H1 (cell line): Measurements from ENCODE around the gene SLITRK1. TPM values are rescaled to one million over a fixed set of nuclear protein-coding genes. Genes with fewer than 3 reads are reported as not detected.

Experiments used
- CTCF ChIA-PET: fragments of 300-600 bp; sonication (Branson Sonifier 250); formaldehyde crosslinking; loops from one replicate; lab custom pipeline; 2021; ENCODE audit not compliant: partially characterized antibody; lab: Charles Lee
- POLR2A ChIA-PET: fragments of 300-600 bp; sonication (Branson Sonifier 250); formaldehyde crosslinking; loops from one replicate; lab custom pipeline; 2021; ENCODE audit warnings: inconsistent platforms; ENCODE audit not compliant: partially characterized antibody; lab: Charles Lee
- DNase-seq, 2 experiments: peaks; one replicate each; pipeline versions ENCODE4 v3.0.0 to v3.0.0-alpha.2; 2010 to 2022; ENCODE audit warnings: low spot score in 2 of 2, low read depth in 1 of 2, mixed read lengths in 1 of 2
- FAIRE-seq: peaks from 2 replicates; lab custom pipeline; 2011; peaks lifted over from hg19 to GRCh38; lab: Jason Lieb, UNC
- H2AFZ ChIP-seq: 2 replicates; pipeline ENCODE4 v1.8.1; 2012; ENCODE audit warnings: low read length, inconsistent platforms
- H2AK5ac ChIP-seq: 2 replicates; pipeline ENCODE4 v1.6.1; 2013; ENCODE audit warnings: low read depth, low read length
- H2BK120ac ChIP-seq: replicated peaks from 2 replicates; pipeline ENCODE3; 2013; ENCODE audit warnings: low read depth, low read length, inconsistent platforms
- H2BK12ac ChIP-seq: 2 replicates; pipeline ENCODE4 v1.6.1; 2013; ENCODE audit warnings: low read depth, low read length
- H2BK15ac ChIP-seq: 2 replicates; pipeline ENCODE4 v1.6.1; 2013; ENCODE audit warnings: low read length
- H2BK20ac ChIP-seq: 2 replicates; pipeline ENCODE4 v1.6.1; 2013; ENCODE audit warnings: low read length
- H2BK5ac ChIP-seq: 2 replicates; pipeline ENCODE4 v1.6.1; 2013; ENCODE audit warnings: low read depth, low read length
- H3K14ac ChIP-seq: 2 replicates; pipeline ENCODE4 v1.6.1; 2013; ENCODE audit warnings: inconsistent platforms; ENCODE audit not compliant: insufficient read length
- H3K18ac ChIP-seq: 2 replicates; pipeline ENCODE4 v1.6.1; 2013; ENCODE audit warnings: low read length; ENCODE audit errors: extremely low read depth
- H3K23ac ChIP-seq: 2 replicates; pipeline ENCODE4 v1.6.1; 2013; ENCODE audit warnings: inconsistent platforms; ENCODE audit not compliant: insufficient read length
- H3K23me2 ChIP-seq: 2 replicates; pipeline ENCODE4 v1.6.1; 2013; ENCODE audit warnings: low read depth, low read length
- H3K27ac ChIP-seq: 2 replicates; pipeline ENCODE4 v1.6.1; 2011; ENCODE audit warnings: low read depth, low read length, inconsistent platforms
- H3K27me3 ChIP-seq, 4 experiments: replicated peaks in 1 of 4; 1 replicate in 1 of 4; 2 replicates in 3 of 4; pipeline versions ENCODE4 v1.6.1 to v1.8.1; 2011 to 2013; ENCODE audit warnings: low read length in 3 of 4, mild to moderate bottlenecking in 3 of 4, inconsistent platforms in 2 of 4, mixed read lengths in 2 of 4, moderate library complexity in 1 of 4; ENCODE audit not compliant: control insufficient read depth in 3 of 4, insufficient read depth in 3 of 4; ENCODE audit errors: extremely low read depth in 1 of 4
- H3K36me3 ChIP-seq, 4 experiments: 2 replicates each; pipeline versions ENCODE4 v1.6.1 to v1.8.1; 2011 to 2013; ENCODE audit warnings: mild to moderate bottlenecking in 4 of 4, low read length in 3 of 4, moderate library complexity in 2 of 4, control low read depth in 1 of 4, inconsistent platforms in 1 of 4; ENCODE audit not compliant: insufficient read depth in 4 of 4, control insufficient read depth in 2 of 4
- H3K4ac ChIP-seq: replicated peaks from 2 replicates; pipeline ENCODE3; 2013; ENCODE audit warnings: low read length, low read depth, mixed read lengths, inconsistent platforms; ENCODE audit not compliant: insufficient read length
- H3K4me1 ChIP-seq, 4 experiments: replicated peaks in 1 of 4; 1 replicate in 1 of 4; 2 replicates in 3 of 4; pipeline versions ENCODE4 v1.6.1 to v1.8.1; 2011 to 2013; ENCODE audit warnings: low read length in 3 of 4, inconsistent platforms in 2 of 4, mixed read lengths in 1 of 4; ENCODE audit not compliant: insufficient read depth in 4 of 4, control insufficient read depth in 3 of 4
- H3K4me2 ChIP-seq, 2 experiments: 2 replicates each; pipeline versions ENCODE4 v1.6.1 to v1.8.1; 2011 to 2013; ENCODE audit warnings: low read depth in 2 of 2, low read length in 2 of 2, control low read depth in 1 of 2, inconsistent platforms in 1 of 2, mild to moderate bottlenecking in 1 of 2; ENCODE audit not compliant: insufficient read depth in 1 of 2
- H3K4me3 ChIP-seq, 4 experiments: fragments of 200-600, 300-600 bp in 1 of 4; sonication (generic), shearing (Covaris generic), sonication (Bioruptor Twin) in 1 of 4; 2 replicates each; pipeline versions ENCODE4 v1.5.1 to v1.8.1; 2011 to 2016; ENCODE audit warnings: low read length in 4 of 4, low read depth in 3 of 4, control low read depth in 2 of 4, inconsistent platforms in 2 of 4, mild to moderate bottlenecking in 2 of 4, mixed read lengths in 1 of 4, moderate library complexity in 1 of 4; ENCODE audit not compliant: insufficient read depth in 2 of 4; ENCODE audit errors: extremely low read depth in 1 of 4
- H3K56ac ChIP-seq: replicated peaks from 2 replicates; pipeline ENCODE3; 2013; ENCODE audit warnings: low read depth, mild to moderate bottlenecking, mixed read lengths, low read length, inconsistent platforms; ENCODE audit not compliant: insufficient read length
- H3K79me1 ChIP-seq: 2 replicates; pipeline ENCODE4 v1.6.1; 2013; ENCODE audit warnings: low read depth, low read length, control low read depth
- H3K79me2 ChIP-seq, 2 experiments: 2 replicates each; pipeline versions ENCODE4 v1.6.1 to v1.8.1; 2012 to 2013; ENCODE audit warnings: low read length in 2 of 2, mild to moderate bottlenecking in 2 of 2, inconsistent platforms in 1 of 2; ENCODE audit not compliant: insufficient read depth in 2 of 2, control insufficient read depth in 1 of 2
- H3K9ac ChIP-seq, 4 experiments: replicated peaks in 1 of 4; 1 replicate in 1 of 4; 2 replicates in 3 of 4; pipeline versions ENCODE4 v1.6.1 to v1.8.1; 2011 to 2013; ENCODE audit warnings: low read depth in 3 of 4, low read length in 3 of 4, control low read depth in 2 of 4, mild to moderate bottlenecking in 2 of 4, moderate library complexity in 2 of 4, inconsistent platforms in 1 of 4; ENCODE audit errors: extremely low read depth in 1 of 4
- H3K9me3 ChIP-seq, 2 experiments: 2 replicates each; pipeline versions ENCODE4 v1.6.1 to v1.8.1; 2012 to 2013; ENCODE audit warnings: mild to moderate bottlenecking in 2 of 2, moderate library complexity in 2 of 2, control low read depth in 1 of 2, inconsistent platforms in 1 of 2, low read depth in 1 of 2, low read length in 1 of 2, mixed read lengths in 1 of 2; ENCODE audit not compliant: insufficient read depth in 2 of 2
- H4K20me1 ChIP-seq, 2 experiments: replicated peaks in 1 of 2; 2 replicates each; pipeline versions ENCODE3 to v1.8.1; 2011 to 2013; ENCODE audit warnings: inconsistent platforms in 2 of 2, low read length in 2 of 2, mild to moderate bottlenecking in 1 of 2; ENCODE audit not compliant: insufficient read depth in 2 of 2, control insufficient read depth in 1 of 2
- H4K5ac ChIP-seq: 2 replicates; pipeline ENCODE4 v1.6.1; 2013; ENCODE audit warnings: low read length, low read depth, mixed read lengths, inconsistent platforms; ENCODE audit not compliant: insufficient read length
- H4K8ac ChIP-seq: 2 replicates; pipeline ENCODE4 v1.8.0; 2013; ENCODE audit warnings: mild to moderate bottlenecking, moderate library complexity, low read length, inconsistent platforms; ENCODE audit not compliant: insufficient read depth; ENCODE audit errors: extremely low read depth
- H4K91ac ChIP-seq: replicated peaks from 2 replicates; pipeline ENCODE3; 2013; ENCODE audit warnings: low read length, mixed read lengths, inconsistent platforms; ENCODE audit not compliant: insufficient read length
- CBX5 ChIP-seq: fragments of 300-800, 300-1000 bp; sonication (generic); IDR thresholded peaks from 2 replicates; pipeline ENCODE4 v1.7.1; 2016; ENCODE audit warnings: antibody characterized with exemption, low read length, low read depth
- CHD1 ChIP-seq: IDR thresholded peaks from 2 replicates; pipeline ENCODE4 v1.6.1; 2012; ENCODE audit warnings: low read depth, low read length, improper control_type of control experiment
- CHD2 ChIP-seq: IDR thresholded peaks from 2 replicates; pipeline ENCODE4 v1.6.1; 2012; ENCODE audit warnings: low read length, improper control_type of control experiment
- CREB1 ChIP-seq: IDR thresholded peaks from 2 replicates; pipeline ENCODE4 v1.6.1; 2012; ENCODE audit warnings: inconsistent platforms
- GABPA ChIP-seq: IDR thresholded peaks from 2 replicates; pipeline ENCODE4 v1.6.1; 2011; ENCODE audit warnings: mild to moderate bottlenecking, low read length, moderate library complexity, borderline replicate concordance; ENCODE audit not compliant: insufficient read depth
- GTF2F1 ChIP-seq: IDR thresholded peaks from 2 replicates; pipeline ENCODE4 v1.6.1; 2012; ENCODE audit warnings: low read depth, low read length, improper control_type of control experiment, borderline replicate concordance
- KDM4A ChIP-seq: IDR thresholded peaks from one replicate; pipeline ENCODE4 v1.7.1; 2012; ENCODE audit warnings: low read depth, mild to moderate bottlenecking, moderate library complexity, low read length, inconsistent platforms; ENCODE audit not compliant: severe bottlenecking
- POU5F1 ChIP-seq: IDR thresholded peaks from 2 replicates; pipeline ENCODE4 v1.6.1; 2011; ENCODE audit warnings: low read depth, mild to moderate bottlenecking, low read length, moderate library complexity
- SIN3A ChIP-seq, 2 experiments: IDR thresholded peaks in 1 of 2; conservative IDR thresholded peaks in 1 of 2; 2 replicates each; pipeline ENCODE4 v1.6.1; 2011 to 2012; ENCODE audit warnings: low read length in 2 of 2, improper control_type of control experiment in 1 of 2, low read depth in 1 of 2, mild to moderate bottlenecking in 1 of 2
- TAF1 ChIP-seq: IDR thresholded peaks from 2 replicates; pipeline ENCODE4 v1.6.1; 2011; ENCODE audit warnings: mild to moderate bottlenecking, low read depth, low read length
- TAF7 ChIP-seq: optimal IDR thresholded peaks from 2 replicates; pipeline ENCODE3; 2011; ENCODE audit warnings: low read depth, mild to moderate bottlenecking, inconsistent platforms, low read length, moderate library complexity, borderline replicate concordance
- TBP ChIP-seq: IDR thresholded peaks from 2 replicates; pipeline ENCODE4 v1.6.1; 2011; ENCODE audit warnings: low read depth, low read length, improper control_type of control experiment
- whole genome bisulfite sequencing, 2 experiments: shearing (Covaris generic) in 1 of 2; methylation state at CpG; one replicate each; pipeline versions ENCODE4 v1.1.6 to v1.1.7; 2013 to 2015; ENCODE audit warnings: low lambda C conversion rate in 2 of 2, mixed read lengths in 2 of 2, inconsistent platforms in 1 of 2, low coverage in 1 of 2, missing lambda C conversion rate in 1 of 2; ENCODE audit not compliant: insufficient replicate concordance in 2 of 2, insufficient coverage in 1 of 2, insufficient read length in 1 of 2; ENCODE audit errors: extremely low coverage in 1 of 2, missing lambda C conversion rate in 1 of 2; 5-methylcytosine and 5-hydroxymethylcytosine counted together
- polyA plus RNA-seq, 7 experiments: library from polyadenylated mRNA; depleted of rRNA in 3 of 7; stranded (reverse) in 5 of 7; unstranded in 2 of 7; fragments of >200 nt in 5 of 7; fragments of 200-250 nt in 2 of 7; gene quantifications; 1 replicate in 5 of 7; 2 replicates in 1 of 7; 4 replicates in 1 of 7; pipeline versions ENCODE4 v1.2.1 to v1.2.3, GENCODE V29; 2011 to 2013; ENCODE audit warnings: missing spikeins in 2 of 7, mixed read lengths in 2 of 7
- total RNA-seq: library from RNA; stranded (reverse); fragmentation: NEBNext Ultra II Directional; extraction: Animal tissue kit (Norgen Biotek cat#: 25700); gene quantifications from 2 replicates; pipeline ENCODE4 v1.2.1, GENCODE V29; 2021
- TF ChIP-seq, protein P1 (sequence below): IDR thresholded peaks from 2 replicates; pipeline ENCODE4 v1.6.1; 2012; ENCODE audit warnings: low read length, inconsistent platforms

SLITRK1 gene
- total and polyA plus RNA-seq, 2 of the 8 experiments (the other 6 are each of a cell fraction or from before 2014, with no cell fraction given), result 3.4 to 4.2 TPM

- Histone ChIP-seq H4K8ac (no peak overlapping the region), H4K5ac (no peak overlapping the region), H4K91ac (no peak overlapping the region), H3K4me2 (no peak overlapping the region), H2AK5ac (no peak overlapping the region), H3K18ac (no peak overlapping the region), H3K79me2 (no peaks in the 10 kb centered on the region), H3K36me3 (no peaks in the 10 kb centered on the region), H2BK120ac (no peak overlapping the region), H3K9me3 (no peaks in the 10 kb centered on the region), H3K9ac (no peak overlapping the region), H4K20me1 (no peaks in the 10 kb centered on the region), H3K27me3 (no peaks in the 10 kb centered on the region), H3K56ac (no peak overlapping the region), H2BK5ac (no peak overlapping the region), H3K4me3 (no peak overlapping the region), H3K23ac (no peak overlapping the region), H2AFZ (no peak overlapping the region), H2BK20ac (no peak overlapping the region), H3K4me1 (0 out of 7 replicates have a peak, but pooled peaks cover 0 to 3% (median 0%) of the 10 kb centered on the region in 4 experiments), H2BK12ac (no peak overlapping the region), H3K79me1 (no peaks in the 10 kb centered on the region), H2BK15ac (no peak overlapping the region), H3K14ac (no peak overlapping the region), H3K27ac (no peak overlapping the region), H3K4ac (no peak overlapping the region), H3K23me2 (no peaks in the 10 kb centered on the region)
- 87% methylated on average over 5 of the region's 5 CpGs; no CpG with 5 or more reads in 1 of the 2 experiments for WGBS, 2 experiments
- DNase-seq, result no peak
- FAIRE-seq, result no peak
- POLR2A ChIA-PET, result no interaction called here
- CTCF ChIA-PET, result interaction anchor here (1.2 kb wide), 1 partner anchor 125 kb away, joined by 5 read pairs; no protein-coding TSS in a partner anchor
- TF ChIP-seq, protein P1, sequence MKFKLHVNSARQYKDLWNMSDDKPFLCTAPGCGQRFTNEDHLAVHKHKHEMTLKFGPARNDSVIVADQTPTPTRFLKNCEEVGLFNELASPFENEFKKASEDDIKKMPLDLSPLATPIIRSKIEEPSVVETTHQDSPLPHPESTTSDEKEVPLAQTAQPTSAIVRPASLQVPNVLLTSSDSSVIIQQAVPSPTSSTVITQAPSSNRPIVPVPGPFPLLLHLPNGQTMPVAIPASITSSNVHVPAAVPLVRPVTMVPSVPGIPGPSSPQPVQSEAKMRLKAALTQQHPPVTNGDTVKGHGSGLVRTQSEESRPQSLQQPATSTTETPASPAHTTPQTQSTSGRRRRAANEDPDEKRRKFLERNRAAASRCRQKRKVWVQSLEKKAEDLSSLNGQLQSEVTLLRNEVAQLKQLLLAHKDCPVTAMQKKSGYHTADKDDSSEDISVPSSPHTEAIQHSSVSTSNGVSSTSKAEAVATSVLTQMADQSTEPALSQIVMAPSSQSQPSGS, result no peak
- TF ChIP-seq SIN3A (conservative IDR thresholded peaks at IDR 0.05 in 1 of 2, IDR thresholded peaks at IDR 0.05 in 1 of 2; ENCODE audit: low read depth in 1 of 2, low read length in 2 of 2), result no peak
- no peak for TF ChIP-seq GABPA
- TF ChIP-seq CHD1, result no peak
- TF ChIP-seq TBP, result no peak
- no peak for TF ChIP-seq GTF2F1
- no peak for TF ChIP-seq TAF7
- no peak for TF ChIP-seq POU5F1
- TF ChIP-seq CHD2, result no peak
- no peak for TF ChIP-seq CREB1
- TF ChIP-seq TAF1, result no peak
- TF ChIP-seq CBX5, result no peak
- TF ChIP-seq KDM4A, result no peak
These were observed 23.4 kb upstream of the SLITRK1 start for GRCh38 chr13:83905641-83906040.
